GM13977 (cell line): ENCODE data around the gene BUB3.
A peak's percentile ranks its signal among the peaks of the same experiment; 100 is the strongest.

Source experiments
- DNase-seq: peaks from one replicate; pipeline ENCODE4 v3.0.0; 2012; ENCODE audit warnings: low spot score
- CTCF ChIP-seq: IDR thresholded peaks from 2 replicates; pipeline ENCODE4 v1.5.1; 2012; ENCODE audit warnings: mild to moderate bottlenecking, control low read depth; ENCODE audit not compliant: insufficient read depth; ENCODE audit errors: extremely low read depth, missing control alignments
- in situ Hi-C: fragments of 300-500 bp; cut with MboI; formaldehyde crosslinking; loops from one replicate; pipeline ENCODE4 v1.12.0; 2022; ENCODE audit warnings: low sequenced_read_pairs, low pct_unique_long_range_greater_than_20kb, mixed read lengths, inconsistent platforms; ENCODE audit not compliant: unreplicated experiment

The BUB3 gene

DNA sequence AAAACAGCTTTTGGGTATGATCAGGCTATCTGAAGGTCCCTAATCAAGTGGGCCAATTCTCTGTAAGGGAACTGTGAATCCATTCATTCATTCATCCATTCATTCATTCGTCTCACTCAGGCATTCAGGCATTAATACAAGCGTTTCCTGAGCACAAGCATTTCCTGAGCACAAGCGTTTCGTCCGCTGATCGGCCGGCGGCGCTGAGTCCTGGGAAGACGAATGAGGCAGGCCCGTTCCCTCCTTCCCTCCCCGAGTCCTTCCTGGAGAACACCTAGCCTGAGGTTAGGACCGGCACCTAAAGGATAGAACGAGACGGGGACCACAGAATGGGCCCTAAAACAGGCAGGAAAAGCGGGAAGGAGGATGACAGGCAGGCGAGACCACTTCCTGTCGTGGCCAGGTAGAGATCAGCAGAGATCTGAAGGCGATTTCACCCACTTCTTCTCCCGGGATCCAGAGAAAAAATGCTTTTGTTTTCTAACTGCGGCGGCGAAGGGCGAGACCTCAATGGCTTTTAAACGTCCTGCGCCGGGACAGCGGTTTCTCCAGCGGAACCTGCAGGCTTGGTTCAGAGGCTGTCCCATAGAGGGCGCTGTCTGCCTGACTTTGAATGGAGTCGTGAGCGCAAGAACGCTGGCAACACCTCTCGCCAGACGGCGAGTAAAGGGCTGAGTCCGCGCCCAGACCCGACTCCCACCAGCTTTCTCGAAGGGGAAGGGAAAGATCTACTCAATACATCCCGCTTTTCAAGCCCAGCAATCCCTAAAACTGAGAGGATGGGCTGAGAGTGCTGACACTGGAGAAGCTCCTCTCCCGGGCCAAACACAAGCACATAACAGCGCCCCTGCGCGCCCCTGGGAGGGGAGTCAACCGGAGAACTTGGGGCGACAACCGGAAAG, 21.4 kb upstream of the BUB3 start:
- DNase-seq, result peak; percentile 90
- TF ChIP-seq CTCF, result peak; percentile 97
- in situ Hi-C loops, result loop anchor here (5.0 kb wide), 1 partner anchor 414 kb away; no protein-coding TSS in a partner anchor

- in situ Hi-C loops, result loop anchor here (5.0 kb wide), 1 partner anchor 414 kb away; no protein-coding TSS in a partner anchor
- DNase-seq, result no peak
- TF ChIP-seq CTCF, result no peak
These were observed 20.5 kb upstream of the BUB3 start for GRCh38 chr10:123133541-123134342.

DNA sequence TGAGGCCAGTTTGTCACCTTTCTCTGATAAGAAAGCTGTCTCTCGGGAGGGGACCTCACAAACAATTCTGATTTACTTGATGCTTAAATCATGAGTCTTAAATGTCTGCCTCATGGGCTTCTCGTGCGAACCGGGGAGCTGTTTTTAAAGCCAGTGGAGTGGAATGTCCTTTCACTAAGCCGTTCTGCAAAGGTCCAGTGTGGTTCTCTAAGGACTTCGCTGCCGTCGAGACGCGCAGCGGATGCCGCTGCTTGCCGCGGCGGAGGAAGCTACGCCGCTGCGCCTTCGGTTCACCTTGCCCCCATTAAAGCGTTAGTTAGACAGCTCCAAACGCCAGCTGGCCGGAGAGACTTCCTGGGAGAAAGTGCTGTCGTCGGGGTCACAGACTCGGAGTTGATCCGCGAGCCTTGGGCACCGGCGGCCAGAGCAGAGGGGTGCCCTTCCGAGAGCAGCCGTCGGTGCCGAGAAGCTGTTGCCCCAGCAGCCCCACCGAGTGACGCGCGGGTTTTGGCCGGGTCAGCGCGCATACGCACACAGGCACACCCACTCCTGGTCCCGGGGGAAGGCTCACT, 19.8 kb upstream of the BUB3 start:
- in situ Hi-C loops, result loop anchor here (5.0 kb wide), 1 partner anchor 413 kb away; no protein-coding TSS in a partner anchor
- TF ChIP-seq CTCF, result no peak
- peak; percentile 33 for DNase-seq

GRCh38 chr10:123134915-123135414, 19.2 kb upstream of the BUB3 start:
- DNase-seq, result peak; percentile 55
- in situ Hi-C loops, result loop anchor here (5.0 kb wide), 1 partner anchor 412 kb away; no protein-coding TSS in a partner anchor
- no peak for TF ChIP-seq CTCF

- DNase-seq, result peak; percentile 86
- TF ChIP-seq CTCF, result no peak
- in situ Hi-C loops, result no loop called here
These were observed 18.6 kb upstream of the BUB3 start, which contains the start of gene HMX3 for GRCh38 chr10:123135415-123136141. Gene HMX3, plus strand, starts transcription at chr10:123135970. Its CDS starts 81 bp downstream, at chr10:123136051.
